Activated naive CD4-positive, alpha-beta T cell treated with anti-CD3 and anti-CD28 coated beads, Interleukin-2, amount 50 U/mL, for 24 hours (primary cell): Measurements from ENCODE around the gene LRRC26.

Experiments used
- H3K27ac Mint-ChIP-seq: one replicate; pipeline ENCODE4 v1.8.0; 2021; ENCODE audit warnings: mild to moderate bottlenecking, mixed read lengths
- H3K27me3 Mint-ChIP-seq: one replicate; pipeline ENCODE4 v1.8.0; 2021; ENCODE audit warnings: mixed read lengths
- H3K36me3 Mint-ChIP-seq: one replicate; pipeline ENCODE4 v1.8.0; 2021; ENCODE audit warnings: mixed read lengths
- H3K4me1 Mint-ChIP-seq: one replicate; pipeline ENCODE4 v1.8.0; 2021; ENCODE audit warnings: mixed read lengths
- H3K4me3 Mint-ChIP-seq: one replicate; pipeline ENCODE4 v1.8.0; 2021; ENCODE audit warnings: mild to moderate bottlenecking, mixed read lengths
- H3K9me3 Mint-ChIP-seq: one replicate; pipeline ENCODE4 v1.8.0; 2021; ENCODE audit warnings: mixed read lengths

Gene LRRC26

GRCh38 chr9:137156567-137157375 is 13.1 kb downstream of the LRRC26 start:
- no peaks in the 10 kb centered on the region for H3K9me3 Mint-ChIP-seq
- H3K4me1 Mint-ChIP-seq: peaks cover 12% of the 10 kb centered on the region
- peaks cover 27% of the 10 kb centered on the region for H3K27me3 Mint-ChIP-seq
- H3K4me3 Mint-ChIP-seq: peak overlapping the region; percentile 37
- no peaks in the 10 kb centered on the region for H3K36me3 Mint-ChIP-seq
- no peak overlapping the region for H3K27ac Mint-ChIP-seq

GRCh38 chr9:137152844-137153405 is 16.9 kb downstream of the LRRC26 start:
- Mint-ChIP-seq H3K27me3 (peaks cover 12% of the 10 kb centered on the region), H3K4me1 (peaks cover under 1% of the 10 kb centered on the region)

GRCh38 chr9:137150617-137151457 is 19.0 kb downstream of the LRRC26 start:
- Mint-ChIP-seq H3K27me3 (peaks cover 9% of the 10 kb centered on the region), H3K4me3 (no peak overlapping the region), H3K27ac (no peak overlapping the region), H3K4me1 (no peaks in the 10 kb centered on the region), H3K36me3 (no peaks in the 10 kb centered on the region), H3K9me3 (no peaks in the 10 kb centered on the region)

More at GRCh38 chr9:137152844-137153405, 16.9 kb downstream of the LRRC26 start:
- H3K4me3 Mint-ChIP-seq: no peak overlapping the region
- no peaks in the 10 kb centered on the region for H3K9me3 Mint-ChIP-seq
- no peaks in the 10 kb centered on the region for H3K36me3 Mint-ChIP-seq
- no peak overlapping the region for H3K27ac Mint-ChIP-seq

GRCh38 chr9:137149942-137150616 is 19.8 kb downstream of the LRRC26 start:
- Mint-ChIP-seq H3K27ac (no peak overlapping the region), H3K9me3 (no peaks in the 10 kb centered on the region), H3K4me1 (no peaks in the 10 kb centered on the region), H3K36me3 (no peaks in the 10 kb centered on the region), H3K27me3 (peaks cover 7% of the 10 kb centered on the region), H3K4me3 (no peak overlapping the region)

- H3K27me3 Mint-ChIP-seq: peaks cover 3% of the 10 kb centered on the region
- no peak overlapping the region for H3K27ac Mint-ChIP-seq
Observed at GRCh38 chr9:137149363-137149762, 20.5 kb downstream of the LRRC26 start.

GRCh38 chr9:137148661-137149060 is 21.2 kb downstream of the LRRC26 start:
- Mint-ChIP-seq H3K4me1 (no peaks in the 10 kb centered on the region), H3K36me3 (no peaks in the 10 kb centered on the region), H3K9me3 (no peaks in the 10 kb centered on the region), H3K27ac (no peak overlapping the region), H3K27me3 (peaks cover 8% of the 10 kb centered on the region), H3K4me3 (no peak overlapping the region)

More at GRCh38 chr9:137149363-137149762, 20.5 kb downstream of the LRRC26 start:
- Mint-ChIP-seq H3K9me3 (no peaks in the 10 kb centered on the region), H3K4me3 (no peak overlapping the region), H3K36me3 (no peaks in the 10 kb centered on the region), H3K4me1 (no peaks in the 10 kb centered on the region)

- Mint-ChIP-seq H3K4me3 (no peak overlapping the region), H3K27me3 (peaks cover 10% of the 10 kb centered on the region), H3K9me3 (no peaks in the 10 kb centered on the region), H3K36me3 (no peaks in the 10 kb centered on the region), H3K27ac (no peak overlapping the region), H3K4me1 (no peaks in the 10 kb centered on the region)
Observed at GRCh38 chr9:137148242-137148641, 21.6 kb downstream of the LRRC26 start.

GRCh38 chr9:137147793-137148160 is 22.1 kb downstream of the LRRC26 start:
- Mint-ChIP-seq H3K27me3 (peaks cover 10% of the 10 kb centered on the region), H3K36me3 (no peaks in the 10 kb centered on the region)

GRCh38 chr9:137147091-137147792 is 22.6 kb downstream of the LRRC26 start:
- Mint-ChIP-seq H3K4me1 (no peaks in the 10 kb centered on the region), H3K27me3 (peaks cover 12% of the 10 kb centered on the region), H3K4me3 (no peak overlapping the region), H3K36me3 (no peaks in the 10 kb centered on the region), H3K9me3 (no peaks in the 10 kb centered on the region), H3K27ac (no peak overlapping the region)

More at GRCh38 chr9:137147793-137148160, 22.1 kb downstream of the LRRC26 start:
- no peak overlapping the region for H3K27ac Mint-ChIP-seq
- no peak overlapping the region for H3K4me3 Mint-ChIP-seq
- no peaks in the 10 kb centered on the region for H3K4me1 Mint-ChIP-seq
- no peaks in the 10 kb centered on the region for H3K9me3 Mint-ChIP-seq

GRCh38 chr9:137146527-137146918 is 23.3 kb downstream of the LRRC26 start:
- Mint-ChIP-seq H3K4me3 (no peak overlapping the region), H3K27ac (no peak overlapping the region), H3K36me3 (no peaks in the 10 kb centered on the region), H3K9me3 (no peaks in the 10 kb centered on the region), H3K4me1 (no peaks in the 10 kb centered on the region), H3K27me3 (peaks cover 14% of the 10 kb centered on the region)

- Mint-ChIP-seq H3K27ac (no peak overlapping the region), H3K4me3 (no peak overlapping the region), H3K36me3 (no peaks in the 10 kb centered on the region), H3K27me3 (peaks cover 14% of the 10 kb centered on the region), H3K9me3 (no peaks in the 10 kb centered on the region), H3K4me1 (no peaks in the 10 kb centered on the region)
Observed at GRCh38 chr9:137145731-137146526, 23.9 kb downstream of the LRRC26 start.

- no peaks in the 10 kb centered on the region for H3K36me3 Mint-ChIP-seq
- no peaks in the 10 kb centered on the region for H3K9me3 Mint-ChIP-seq
- H3K4me1 Mint-ChIP-seq: peaks cover 3% of the 10 kb centered on the region
- no peak overlapping the region for H3K4me3 Mint-ChIP-seq
- H3K27me3 Mint-ChIP-seq: peaks cover 24% of the 10 kb centered on the region
- H3K27ac Mint-ChIP-seq: no peak overlapping the region
Observed at GRCh38 chr9:137143459-137143858, 26.4 kb downstream of the LRRC26 start.

GRCh38 chr9:137141976-137142936 is 27.6 kb downstream of the LRRC26 start:
- Mint-ChIP-seq H3K4me3 (no peak overlapping the region), H3K4me1 (peaks cover 3% of the 10 kb centered on the region), H3K27me3 (peaks cover 31% of the 10 kb centered on the region), H3K27ac (peak overlapping the region; percentile 63), H3K9me3 (no peaks in the 10 kb centered on the region), H3K36me3 (no peaks in the 10 kb centered on the region)
